ENCODE measurements around the gene MLYCD. TPM values are rescaled to one million over a fixed set of nuclear protein-coding genes. Genes with fewer than 3 reads are reported as not detected.
"Not testable (repeated sequence)": the region's sequence is repeated elsewhere in the genome, so short reads cannot be mapped to it uniquely, and the experiment has no call there.

MLYCD gene
- total and polyA plus RNA-seq, 11 donors: 19.4 to 65.3 (median 38.4) TPM

DNA sequence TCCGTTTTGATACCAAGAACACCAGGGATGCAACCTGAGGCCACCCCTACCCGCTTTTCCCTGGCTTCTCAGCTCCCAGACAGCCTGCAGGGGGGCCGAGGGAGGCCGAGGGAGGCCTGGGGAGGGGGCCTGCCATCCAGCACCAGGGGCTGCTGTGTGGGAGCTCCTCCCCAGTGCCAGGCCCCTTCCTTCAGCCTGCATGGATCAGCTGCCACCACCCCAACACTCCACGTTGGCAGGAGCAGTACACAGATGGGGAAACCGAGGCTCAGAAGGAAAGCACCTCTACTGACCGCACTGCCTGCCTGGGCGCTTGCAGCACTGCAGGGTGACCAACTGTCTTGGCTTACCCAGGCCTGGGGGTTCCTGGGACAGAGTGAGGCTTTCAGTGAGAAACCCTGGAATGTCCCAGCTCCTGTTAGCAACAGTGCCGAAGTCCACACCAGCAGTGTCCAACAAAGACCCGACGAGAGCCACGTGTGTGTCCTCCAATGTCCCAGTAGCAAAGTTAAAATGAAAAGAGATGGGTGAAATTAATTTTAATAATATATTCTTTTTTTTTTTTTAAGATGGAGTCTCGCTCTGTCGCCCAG, 48.8 kb downstream of the MLYCD start:
- Histone ChIP-seq H3K27me3 (no peaks in the 10 kb centered on the region), H3K36me3 (no peaks in the 10 kb centered on the region), H3K4me3 (no peak overlapping the region), H3K4me1 (peaks cover 0 to 16% (median 7%) of the 10 kb centered on the region in 12 donors), H3K9me3 (no peaks in the 10 kb centered on the region), H3K27ac (no peak overlapping the region)
- TF ChIP-seq POLR2A (IDR thresholded peaks at IDR 0.05): no peak
- TF ChIP-seq, protein P1, sequence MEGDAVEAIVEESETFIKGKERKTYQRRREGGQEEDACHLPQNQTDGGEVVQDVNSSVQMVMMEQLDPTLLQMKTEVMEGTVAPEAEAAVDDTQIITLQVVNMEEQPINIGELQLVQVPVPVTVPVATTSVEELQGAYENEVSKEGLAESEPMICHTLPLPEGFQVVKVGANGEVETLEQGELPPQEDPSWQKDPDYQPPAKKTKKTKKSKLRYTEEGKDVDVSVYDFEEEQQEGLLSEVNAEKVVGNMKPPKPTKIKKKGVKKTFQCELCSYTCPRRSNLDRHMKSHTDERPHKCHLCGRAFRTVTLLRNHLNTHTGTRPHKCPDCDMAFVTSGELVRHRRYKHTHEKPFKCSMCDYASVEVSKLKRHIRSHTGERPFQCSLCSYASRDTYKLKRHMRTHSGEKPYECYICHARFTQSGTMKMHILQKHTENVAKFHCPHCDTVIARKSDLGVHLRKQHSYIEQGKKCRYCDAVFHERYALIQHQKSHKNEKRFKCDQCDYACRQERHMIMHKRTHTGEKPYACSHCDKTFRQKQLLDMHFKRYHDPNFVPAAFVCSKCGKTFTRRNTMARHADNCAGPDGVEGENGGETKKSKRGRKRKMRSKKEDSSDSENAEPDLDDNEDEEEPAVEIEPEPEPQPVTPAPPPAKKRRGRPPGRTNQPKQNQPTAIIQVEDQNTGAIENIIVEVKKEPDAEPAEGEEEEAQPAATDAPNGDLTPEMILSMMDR (IDR thresholded peaks at IDR 0.05): no peak
- DNase-seq: no peak
- ATAC-seq: no peak
- intact Hi-C loops (cut with DNase I): no loop called here
- 90 to 95% (median 91%) methylated on average over 9 to 14 of the region's 14 CpGs for WGBS, 4 donors

DNA sequence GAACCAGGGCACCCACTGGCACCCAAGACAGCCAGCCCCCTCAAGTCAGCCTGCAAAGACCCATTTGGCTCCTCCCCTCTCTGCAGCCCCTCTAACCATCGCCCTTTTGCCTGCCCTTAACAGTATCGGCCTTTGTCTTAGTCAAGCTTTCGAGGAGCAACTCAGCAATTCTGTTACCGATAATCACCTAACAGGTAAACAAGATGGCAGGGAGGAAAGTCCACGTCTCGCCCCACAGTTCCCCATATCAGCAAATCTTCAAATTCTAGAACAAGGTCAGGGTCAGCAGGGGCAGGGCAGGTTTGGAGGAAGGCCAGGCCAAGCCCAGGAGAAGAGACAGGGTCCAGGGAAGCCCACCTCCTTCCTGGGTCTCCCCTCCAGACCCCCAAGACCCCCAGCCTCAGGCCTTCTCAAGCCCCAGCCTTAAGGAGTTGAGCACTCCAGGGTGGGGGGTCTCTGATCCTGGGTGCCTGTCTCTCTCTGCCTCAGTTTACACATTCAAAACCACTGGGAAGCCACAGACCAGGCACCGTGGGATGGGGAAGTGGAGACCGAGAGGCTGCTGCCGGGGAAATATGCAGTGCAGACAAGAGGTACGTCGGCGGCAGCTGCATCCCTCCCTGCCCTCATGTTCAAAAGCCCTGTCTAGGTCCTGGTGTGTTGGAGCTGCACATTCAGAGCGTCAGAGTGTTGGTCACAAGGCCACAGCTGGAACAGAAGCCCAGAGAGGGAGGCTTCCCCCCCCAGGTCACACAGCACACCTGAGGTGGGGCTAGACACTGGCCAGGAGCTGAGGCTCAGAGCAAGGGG, 50.2 kb downstream of the MLYCD start:
- H3K27me3 ChIP-seq: no peaks in the 10 kb centered on the region
- peaks cover 0 to 20% (median 16%) of the 10 kb centered on the region in 12 donors for H3K4me1 ChIP-seq
- TF ChIP-seq, protein P1 (IDR thresholded peaks at IDR 0.05): no peak
- TF ChIP-seq POLR2A (IDR thresholded peaks at IDR 0.05): no peak
- no peaks in the 10 kb centered on the region for H3K9me3 ChIP-seq
- no peak overlapping the region for H3K27ac ChIP-seq
- intact Hi-C loops (cut with DNase I): no loop called here
- ATAC-seq (no peak), DNase-seq (no peak)
- H3K36me3 ChIP-seq: no peaks in the 10 kb centered on the region
- WGBS, 4 donors: 89 to 93% (median 90%) methylated on average over 12 to 13 of the region's 13 CpGs
- H3K4me3 ChIP-seq: no peak overlapping the region

DNA sequence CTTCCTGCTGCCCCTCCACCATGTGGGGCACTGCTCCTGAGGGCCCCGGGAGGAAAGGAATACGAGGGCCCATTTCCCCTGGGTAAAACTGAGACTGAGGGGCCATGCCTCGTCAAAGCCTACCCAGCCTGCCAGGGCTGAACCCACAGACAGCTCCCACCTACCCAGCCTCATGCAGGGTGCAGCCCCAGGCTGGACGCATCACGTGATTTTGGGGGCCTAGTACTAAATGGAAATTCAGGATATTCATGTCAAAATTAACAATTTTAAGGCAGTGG, 50.7 kb downstream of the MLYCD start:
- 87 to 96% (median 91%) methylated on average over 4 to 5 of the region's 5 CpGs for WGBS, 4 donors
- TF ChIP-seq, protein P1 (IDR thresholded peaks at IDR 0.05): no peak
- Histone ChIP-seq H3K27ac (no peak overlapping the region), H3K27me3 (no peaks in the 10 kb centered on the region), H3K4me3 (no peak overlapping the region), H3K36me3 (no peaks in the 10 kb centered on the region), H3K9me3 (no peaks in the 10 kb centered on the region), H3K4me1 (peaks cover 0 to 26% (median 21%) of the 10 kb centered on the region in 12 donors)
- DNase-seq (no peak), ATAC-seq (no peak)
- intact Hi-C loops (cut with DNase I): loop anchor here in 6 of 10 donors (5.0 to 10.0 kb wide), 7 partner anchors 37 to 535 kb away; partner anchors contain the start of genes MLYCD (in 1 of the 6) and TAF1C (in 1 of the 6)

DNA sequence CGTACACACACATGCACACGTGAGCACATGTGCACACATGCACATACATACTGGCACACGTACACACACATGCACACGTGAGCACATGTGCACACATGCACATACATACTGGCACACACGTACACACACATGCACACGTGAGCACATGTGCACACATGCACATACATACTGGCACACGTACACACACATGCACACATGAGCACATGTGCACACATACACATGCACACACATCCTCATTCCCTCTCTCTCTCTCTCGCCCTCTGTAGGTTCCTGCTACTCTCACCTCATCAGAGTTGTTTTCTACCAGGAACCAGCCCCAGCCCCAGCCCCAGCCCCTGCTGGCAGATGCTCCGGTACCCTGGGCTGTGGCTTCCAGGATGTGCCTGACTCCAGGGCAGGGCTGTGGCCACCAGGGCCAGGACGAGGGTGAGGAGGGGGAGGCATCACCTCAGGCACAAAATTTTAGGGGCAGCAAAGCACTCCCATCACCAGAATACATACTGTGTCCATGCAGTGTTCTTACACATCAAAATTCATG, 52.0 kb downstream of the MLYCD start:
- H3K27me3 ChIP-seq, H3K4me3 ChIP-seq, H3K36me3 ChIP-seq, ATAC-seq, H3K27ac ChIP-seq, H3K9me3 ChIP-seq, DNase-seq: not testable (repeated sequence)
- WGBS, 4 donors: 68 to 80% (median 77%) methylated on average over 7 to 10 of the region's 10 CpGs
- H3K4me1 ChIP-seq: peaks cover 0 to 37% (median 28%) of the 10 kb centered on the region in 12 donors
- intact Hi-C loops (cut with DNase I): loop anchor here in 6 of 10 donors (5.0 to 10.0 kb wide), 7 partner anchors 39 to 534 kb away; partner anchors contain the start of genes MLYCD (in 1 of the 6) and TAF1C (in 1 of the 6)
